IMR-90 (cell line): ENCODE data around the gene ASXL1. TPM values are rescaled to one million over a fixed set of nuclear protein-coding genes. Genes with fewer than 3 reads are reported as not detected.
A peak's percentile ranks its signal among the peaks of the same experiment; 100 is the strongest.
"Not testable (repeated sequence)": the region's sequence is repeated elsewhere in the genome, so short reads cannot be mapped to it uniquely, and the experiment has no call there.

Experiments
- ATAC-seq: fragments of 200-7000 bp; cut with Tn5 transposase; 2 replicates; pipeline ENCODE4 v1.9.1; 2020; ENCODE audit warnings: low read depth, mild to moderate bottlenecking, moderate library complexity
- BruUV-seq: library from RNA; stranded (reverse); fragments of 400-500 nt; replicated peaks from 2 replicates; lab custom pipeline; 2021; lab: Mats Ljungman, UMichigan
- CTCF ChIA-PET: fragments of 300-600 bp; formaldehyde crosslinking; extraction: SDS; loops from one replicate; lab custom pipeline; 2021; ENCODE audit warnings: antibody characterized with exemption; lab: Yijun Ruan, JAX
- POLR2A ChIA-PET: fragments of 300-600 bp; sonication (Branson Sonifier 250); formaldehyde crosslinking; loops from one replicate; lab custom pipeline; 2022; ENCODE audit warnings: antibody characterized with exemption; ENCODE audit not compliant: unreplicated experiment; lab: Charles Lee
- DNase-seq: peaks from one replicate; pipeline ENCODE4 v3.0.0; 2013
- H2AFZ ChIP-seq: replicated peaks from 2 replicates; pipeline ENCODE3; 2013; ENCODE audit warnings: low read length, mild to moderate bottlenecking; ENCODE audit not compliant: poor library complexity
- H2AK5ac ChIP-seq: 2 replicates; pipeline ENCODE4 v1.6.1; 2013; ENCODE audit warnings: low read depth, low read length, inconsistent platforms
- H2AK9ac ChIP-seq: replicated peaks from 2 replicates; pipeline ENCODE3; 2013; ENCODE audit warnings: mild to moderate bottlenecking, low read depth, low read length, moderate library complexity; ENCODE audit not compliant: poor library complexity
- H2BK120ac ChIP-seq: 2 replicates; pipeline ENCODE4 v1.6.1; 2013; ENCODE audit warnings: low read depth, low read length, inconsistent platforms
- H2BK15ac ChIP-seq: 3 replicates; pipeline ENCODE4 v1.6.1; 2013; ENCODE audit warnings: low read depth, low read length, inconsistent platforms
- H2BK20ac ChIP-seq: 2 replicates; pipeline ENCODE4 v1.6.1; 2013; ENCODE audit warnings: low read depth, mild to moderate bottlenecking, inconsistent platforms, low read length, moderate library complexity
- H2BK5ac ChIP-seq: 2 replicates; pipeline ENCODE4 v1.6.1; 2013; ENCODE audit warnings: mild to moderate bottlenecking, low read depth, low read length, inconsistent platforms; ENCODE audit not compliant: poor library complexity, severe bottlenecking
- H3K14ac ChIP-seq: replicated peaks from 2 replicates; pipeline ENCODE4 v1.6.1; 2013; ENCODE audit warnings: low read depth, low read length, inconsistent platforms
- H3K18ac ChIP-seq: 2 replicates; pipeline ENCODE4 v1.6.1; 2013; ENCODE audit warnings: low read depth, low read length, control low read depth
- H3K23ac ChIP-seq: 2 replicates; pipeline ENCODE4 v1.6.1; 2013; ENCODE audit warnings: low read depth, low read length, inconsistent platforms
- H3K27ac ChIP-seq: 2 replicates; pipeline ENCODE4 v1.5.1; 2013; ENCODE audit warnings: mild to moderate bottlenecking, control low read depth, low read length; ENCODE audit not compliant: insufficient read depth
- H3K27me3 ChIP-seq: 2 replicates; pipeline ENCODE4 v1.6.1; 2013; ENCODE audit warnings: low read length; ENCODE audit not compliant: control insufficient read depth, insufficient read depth
- H3K36me3 ChIP-seq: 2 replicates; pipeline ENCODE4 v1.6.1; 2013; ENCODE audit warnings: low read length, mixed read lengths; ENCODE audit not compliant: control insufficient read depth, insufficient read depth
- H3K4ac ChIP-seq: 2 replicates; pipeline ENCODE4 v1.6.1; 2013; ENCODE audit warnings: low read depth, low read length, inconsistent platforms
- H3K4me1 ChIP-seq: 2 replicates; pipeline ENCODE4 v1.6.1; 2013; ENCODE audit warnings: low read length, mixed read lengths; ENCODE audit not compliant: control insufficient read depth, insufficient read depth
- H3K4me2 ChIP-seq: 2 replicates; pipeline ENCODE4 v1.6.1; 2013; ENCODE audit warnings: low read depth, mild to moderate bottlenecking, control low read depth, low read length, moderate library complexity
- H3K4me3 ChIP-seq: 2 replicates; pipeline ENCODE4 v1.5.1; 2013; ENCODE audit warnings: low read depth, mild to moderate bottlenecking, control low read depth, low read length, moderate library complexity; ENCODE audit not compliant: insufficient read depth
- H3K56ac ChIP-seq: 2 replicates; pipeline ENCODE4 v1.6.1; 2013; ENCODE audit warnings: low read length, inconsistent platforms; ENCODE audit not compliant: insufficient read depth; ENCODE audit errors: extremely low read depth
- H3K79me1 ChIP-seq, 2 experiments: 2 replicates each; pipeline ENCODE4 v1.6.1; 2013; ENCODE audit warnings: low read length in 2 of 2, inconsistent platforms in 1 of 2, low read depth in 1 of 2
- H3K9ac ChIP-seq: 2 replicates; pipeline ENCODE4 v1.6.1; 2013; ENCODE audit warnings: low read depth, low read length, control low read depth
- H3K9me1 ChIP-seq: 2 replicates; pipeline ENCODE4 v1.6.1; 2013; ENCODE audit warnings: low read length, inconsistent platforms; ENCODE audit not compliant: insufficient read depth
- H3K9me3 ChIP-seq: 2 replicates; pipeline ENCODE4 v1.6.1; 2013; ENCODE audit warnings: low read length; ENCODE audit not compliant: control insufficient read depth, insufficient read depth
- H4K20me1 ChIP-seq: 2 replicates; pipeline ENCODE4 v1.6.1; 2013; ENCODE audit warnings: low read length, inconsistent platforms; ENCODE audit not compliant: insufficient read depth
- H4K5ac ChIP-seq: 2 replicates; pipeline ENCODE4 v1.6.1; 2013; ENCODE audit warnings: mild to moderate bottlenecking, low read depth, low read length, control low read depth
- H4K8ac ChIP-seq, 2 experiments: 2 replicates each; pipeline ENCODE4 v1.6.1; 2013; ENCODE audit warnings: low read depth in 2 of 2, low read length in 2 of 2, control low read depth in 1 of 2, inconsistent platforms in 1 of 2
- H4K91ac ChIP-seq: 2 replicates; pipeline ENCODE4 v1.6.1; 2013; ENCODE audit warnings: low read depth, low read length, inconsistent platforms; ENCODE audit not compliant: insufficient read depth
- POLR2A ChIP-seq: IDR thresholded peaks from 2 replicates; pipeline ENCODE4 v1.6.1; 2012; ENCODE audit warnings: mild to moderate bottlenecking, low read depth, low read length
- WGBS, 2 experiments: methylation state at CpG; one replicate each; pipeline versions ENCODE4 v1.1.5 to v1.1.7; 2013; ENCODE audit warnings: missing lambda C conversion rate in 2 of 2; ENCODE audit not compliant: insufficient read length in 1 of 2; ENCODE audit errors: extremely low coverage in 2 of 2; 5-methylcytosine and 5-hydroxymethylcytosine counted together
- dilution Hi-C: fragments of 300-500 bp; cut with HindIII; formaldehyde crosslinking; loops from one replicate; pipeline ENCODE4 v1.14.3; 2018; ENCODE audit warnings: low sequenced_read_pairs; ENCODE audit not compliant: unreplicated experiment
- in situ Hi-C: fragments of 300-500 bp; cut with MboI; formaldehyde crosslinking; loops from 3 replicates; pipeline ENCODE4 v1.14.3; 2019; ENCODE audit warnings: low sequenced_read_pairs, inconsistent platforms, mixed read lengths
- intact Hi-C: fragments of 100-400 bp; cut with micrococcal nuclease; formaldehyde crosslinking; loops from 2 replicates; pipeline ENCODE4 v1.10.0; 2022
- polyA plus RNA-seq, 3 experiments: library from polyadenylated mRNA; depleted of rRNA; stranded (reverse); fragments of >200 nt; gene quantifications; 2 replicates each; pipeline ENCODE4 v1.2.3, GENCODE V29; 2012; ENCODE audit warnings: low replicate concordance in 1 of 3
- total RNA-seq: library from RNA; depleted of rRNA; stranded (reverse); fragments of >200 nt; gene quantifications from 2 replicates; pipeline ENCODE4 v1.2.3, GENCODE V29; 2012

The ASXL1 gene
- total and polyA plus RNA-seq, 2 of the 4 experiments (the other 2 are of a cell fraction) = 29.9 to 37.1 TPM

- Histone ChIP-seq H3K23ac (0 out of 2 replicates have a peak overlapping the region, but pooled peaks have one; percentile 14), H3K9ac (peak overlapping the region; percentile 58), H3K79me1 (peaks cover 10 to 89% of the 10 kb centered on the region in 2 experiments), H3K14ac (peak overlapping the region; percentile 39), H2BK5ac (peak overlapping the region; percentile 70), H4K8ac (peak overlapping the region; percentile 44 to 95), H2BK20ac (peak overlapping the region; percentile 17), H2BK120ac (peak overlapping the region; percentile 45; the same call in 1 of the 2 replicates), H3K4me2 (peak overlapping the region; percentile 55; the same call in 1 of the 2 replicates), H4K20me1 (peaks cover 11% of the 10 kb centered on the region), H3K27ac (peak overlapping the region; percentile 80), H4K91ac (peak overlapping the region; percentile 67), H3K4me1 (peaks cover 39% of the 10 kb centered on the region), H3K4ac (peak overlapping the region; percentile 71), H2AK5ac (peak overlapping the region; percentile 85), H4K5ac (peak overlapping the region; percentile 66), H3K9me1 (peaks cover 29% of the 10 kb centered on the region), H2AK9ac (peak overlapping the region; percentile 94), H2AFZ (peak overlapping the region; percentile 90)
- DNase-seq, H3K27me3 ChIP-seq, in situ Hi-C loops, H3K56ac ChIP-seq, ATAC-seq, intact Hi-C loops, H3K18ac ChIP-seq, H3K9me3 ChIP-seq, dilution Hi-C loops, CTCF ChIA-PET, H3K4me3 ChIP-seq, H2BK15ac ChIP-seq, BruUV-seq, H3K36me3 ChIP-seq: not testable (repeated sequence)
- POLR2A ChIA-PET = interaction anchor here (0.6 kb wide), 2 partner anchors 17 to 316 kb away, joined by 3 to 5 read pairs; no protein-coding TSS in a partner anchor
- TF ChIP-seq POLR2A = 0 out of 2 replicates have a peak, but pooled peaks have one; percentile 52
- 93% methylated on average over 2 of the region's 15 CpGs; no CpG with 5 or more reads in 1 of the 2 experiments for WGBS, 2 experiments
Measured at GRCh38 chr20:32465901-32466675, 108.0 kb downstream of the ASXL1 start.
